Stimulated activated CD4-positive, alpha-beta T cell treated with anti-CD3 and anti-CD28 coated beads, Interleukin-1b, Interleukin-23, amount 100 ng/mL, for 48 hours (primary cell): ENCODE results near the gene IKZF2.
A peak's percentile ranks its signal among the peaks of the same experiment; 100 is the strongest.

Experiments
- DNase-seq: peaks from one replicate; pipeline ENCODE4 v3.0.0-alpha.2; 2020

The IKZF2 gene

GRCh38 chr2:213151437-213152064 lies at the start of gene IKZF2:
TSS of gene IKZF2 (minus strand) at chr2:213151612. CDS start at chr2:213148629, 2,983 bp downstream.
- peak; percentile 66 for DNase-seq

- DNase-seq = no peak
Measured at GRCh38 chr2:213199871-213200270, 48.5 kb upstream of the IKZF2 start.

- DNase-seq = no peak
Measured at GRCh38 chr2:213189001-213189899, 37.8 kb upstream of the IKZF2 start.

- no peak for DNase-seq
Measured at GRCh38 chr2:213188533-213188867, 37.1 kb upstream of the IKZF2 start.

GRCh38 chr2:213187833-213188532 lies 36.6 kb upstream of the IKZF2 start:
- no peak for DNase-seq

- DNase-seq = no peak
Measured at GRCh38 chr2:213187386-213187785, 36.0 kb upstream of the IKZF2 start.

GRCh38 chr2:213185147-213185822 lies 33.9 kb upstream of the IKZF2 start:
- no peak for DNase-seq

GRCh38 chr2:213181712-213182111 lies 30.3 kb upstream of the IKZF2 start:
- DNase-seq = no peak

GRCh38 chr2:213177679-213178078 lies 26.3 kb upstream of the IKZF2 start:
- DNase-seq = no peak

- no peak for DNase-seq
Measured at GRCh38 chr2:213175673-213176247, 24.3 kb upstream of the IKZF2 start.

- DNase-seq = no peak
Measured at GRCh38 chr2:213172641-213173040, 21.2 kb upstream of the IKZF2 start.

- no peak for DNase-seq
Measured at GRCh38 chr2:213171147-213171546, 19.7 kb upstream of the IKZF2 start.

GRCh38 chr2:213167271-213167930 lies 16.0 kb upstream of the IKZF2 start:
- no peak for DNase-seq

GRCh38 chr2:213166109-213166508 lies 14.7 kb upstream of the IKZF2 start:
- no peak for DNase-seq

GRCh38 chr2:213164263-213164662 lies 12.9 kb upstream of the IKZF2 start:
- DNase-seq = no peak

- DNase-seq = no peak
Measured at GRCh38 chr2:213162516-213163118, 11.2 kb upstream of the IKZF2 start.

GRCh38 chr2:213161759-213162515 lies 10.5 kb upstream of the IKZF2 start:
- DNase-seq = no peak

GRCh38 chr2:213159768-213160167 lies 8.4 kb upstream of the IKZF2 start:
- no peak for DNase-seq

GRCh38 chr2:213157242-213157641 lies 5.8 kb upstream of the IKZF2 start:
- no peak for DNase-seq

- no peak for DNase-seq
Measured at GRCh38 chr2:213156717-213157116, 5.3 kb upstream of the IKZF2 start.

GRCh38 chr2:213152888-213153287 lies 1.5 kb upstream of the IKZF2 start:
- no peak for DNase-seq
